C4-2B (cell line): Measurements from ENCODE around the gene LRSAM1.

Source experiments
- H3K27ac ChIP-seq: fragments of 450-650 bp; 2 replicates; pipeline ENCODE4 v1.5.1; 2017
- CTCF ChIP-seq: fragments of 450-650 bp; conservative IDR thresholded peaks from 2 replicates; pipeline ENCODE4 v1.5.1; 2017; ENCODE audit warnings: mild to moderate bottlenecking
- ZFX ChIP-seq: fragments of 450-650 bp; IDR thresholded peaks from 2 replicates; pipeline ENCODE4 v1.6.1; 2017

LRSAM1 gene

GRCh38 chr9:127428348-127428747 lies 23.0 kb upstream of the LRSAM1 start:
- TF ChIP-seq CTCF (no peak), ZFX (no peak)
- H3K27ac ChIP-seq, result no peak overlapping the region

GRCh38 chr9:127430415-127430814 lies 20.9 kb upstream of the LRSAM1 start:
- no peak overlapping the region for H3K27ac ChIP-seq
- TF ChIP-seq ZFX, result no peak
- no peak for TF ChIP-seq CTCF

- H3K27ac ChIP-seq, result no peak overlapping the region
These were observed 13.6 kb upstream of the LRSAM1 start for GRCh38 chr9:127437497-127438264.

GRCh38 chr9:127438394-127438793 lies 12.9 kb upstream of the LRSAM1 start:
- no peak overlapping the region for H3K27ac ChIP-seq
- TF ChIP-seq CTCF (no peak), ZFX (no peak)

More at GRCh38 chr9:127437497-127438264, 13.6 kb upstream of the LRSAM1 start:
- TF ChIP-seq ZFX (no peak), CTCF (no peak; the same call in 1 of the 2 replicates)

- peak overlapping the region; percentile 5; the same call in 1 of the 2 replicates for H3K27ac ChIP-seq
- TF ChIP-seq ZFX, result no peak
- no peak for TF ChIP-seq CTCF
These were observed 6.9 kb upstream of the LRSAM1 start for GRCh38 chr9:127444283-127444920.

GRCh38 chr9:127444921-127445850 lies 6.1 kb upstream of the LRSAM1 start:
- no peak overlapping the region; the same call in none of the 2 replicates for H3K27ac ChIP-seq
- TF ChIP-seq ZFX, result no peak
- no peak for TF ChIP-seq CTCF
